ENCODE results near the gene FABP2.

GRCh38 chr4:119297795-119298194 lies 24.1 kb downstream of the FABP2 start:
- TF ChIP-seq, protein P1, sequence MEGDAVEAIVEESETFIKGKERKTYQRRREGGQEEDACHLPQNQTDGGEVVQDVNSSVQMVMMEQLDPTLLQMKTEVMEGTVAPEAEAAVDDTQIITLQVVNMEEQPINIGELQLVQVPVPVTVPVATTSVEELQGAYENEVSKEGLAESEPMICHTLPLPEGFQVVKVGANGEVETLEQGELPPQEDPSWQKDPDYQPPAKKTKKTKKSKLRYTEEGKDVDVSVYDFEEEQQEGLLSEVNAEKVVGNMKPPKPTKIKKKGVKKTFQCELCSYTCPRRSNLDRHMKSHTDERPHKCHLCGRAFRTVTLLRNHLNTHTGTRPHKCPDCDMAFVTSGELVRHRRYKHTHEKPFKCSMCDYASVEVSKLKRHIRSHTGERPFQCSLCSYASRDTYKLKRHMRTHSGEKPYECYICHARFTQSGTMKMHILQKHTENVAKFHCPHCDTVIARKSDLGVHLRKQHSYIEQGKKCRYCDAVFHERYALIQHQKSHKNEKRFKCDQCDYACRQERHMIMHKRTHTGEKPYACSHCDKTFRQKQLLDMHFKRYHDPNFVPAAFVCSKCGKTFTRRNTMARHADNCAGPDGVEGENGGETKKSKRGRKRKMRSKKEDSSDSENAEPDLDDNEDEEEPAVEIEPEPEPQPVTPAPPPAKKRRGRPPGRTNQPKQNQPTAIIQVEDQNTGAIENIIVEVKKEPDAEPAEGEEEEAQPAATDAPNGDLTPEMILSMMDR (IDR thresholded peaks at IDR 0.05), result no peak
- TF ChIP-seq POLR2A (IDR thresholded peaks at IDR 0.05) (no peak), EP300 (IDR thresholded peaks at IDR 0.05) (no peak)
